Measurements from ENCODE around the gene PNLDC1.

DNA sequence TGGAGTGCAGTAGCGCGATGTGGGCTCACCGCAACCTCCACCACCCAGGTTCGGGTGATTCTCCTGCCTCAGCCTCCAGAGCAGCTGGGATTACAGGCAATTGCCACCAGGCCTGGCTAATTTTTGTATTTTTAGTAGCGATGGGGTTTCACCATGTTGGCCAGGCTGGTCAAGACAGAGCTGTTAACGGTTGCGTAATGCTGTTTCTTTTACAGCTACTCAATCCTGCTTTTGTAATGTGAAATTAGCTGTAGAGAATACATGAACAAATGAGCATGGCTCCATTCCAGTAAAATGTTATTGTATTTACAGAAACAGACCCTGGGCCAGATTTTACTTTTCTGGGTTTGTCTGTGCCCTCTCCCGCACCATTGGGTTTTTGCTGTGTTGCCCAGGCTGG lies 1.9 kb downstream of the PNLDC1 start:
- TF ChIP-seq, protein P1, sequence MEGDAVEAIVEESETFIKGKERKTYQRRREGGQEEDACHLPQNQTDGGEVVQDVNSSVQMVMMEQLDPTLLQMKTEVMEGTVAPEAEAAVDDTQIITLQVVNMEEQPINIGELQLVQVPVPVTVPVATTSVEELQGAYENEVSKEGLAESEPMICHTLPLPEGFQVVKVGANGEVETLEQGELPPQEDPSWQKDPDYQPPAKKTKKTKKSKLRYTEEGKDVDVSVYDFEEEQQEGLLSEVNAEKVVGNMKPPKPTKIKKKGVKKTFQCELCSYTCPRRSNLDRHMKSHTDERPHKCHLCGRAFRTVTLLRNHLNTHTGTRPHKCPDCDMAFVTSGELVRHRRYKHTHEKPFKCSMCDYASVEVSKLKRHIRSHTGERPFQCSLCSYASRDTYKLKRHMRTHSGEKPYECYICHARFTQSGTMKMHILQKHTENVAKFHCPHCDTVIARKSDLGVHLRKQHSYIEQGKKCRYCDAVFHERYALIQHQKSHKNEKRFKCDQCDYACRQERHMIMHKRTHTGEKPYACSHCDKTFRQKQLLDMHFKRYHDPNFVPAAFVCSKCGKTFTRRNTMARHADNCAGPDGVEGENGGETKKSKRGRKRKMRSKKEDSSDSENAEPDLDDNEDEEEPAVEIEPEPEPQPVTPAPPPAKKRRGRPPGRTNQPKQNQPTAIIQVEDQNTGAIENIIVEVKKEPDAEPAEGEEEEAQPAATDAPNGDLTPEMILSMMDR (IDR thresholded peaks at IDR 0.05), result no peak
- TF ChIP-seq POLR2A (IDR thresholded peaks at IDR 0.05), result no peak
